Parathyroid adenoma (tissue), 2 donors: ENCODE data around the gene UBAP2.

Experiments used
- H2AFZ ChIP-seq: fragments of 300-600 bp; sonication (generic); one replicate; pipeline ENCODE4 v1.7.0; 2017; ENCODE audit warnings: antibody characterized with exemption, mild to moderate bottlenecking
- H3K27ac ChIP-seq: fragments of 300-600 bp; sonication (generic); one replicate; pipeline ENCODE4 v1.7.0; 2017
- H3K27me3 ChIP-seq: fragments of 300-600 bp; sonication (generic); one replicate; pipeline ENCODE4 v1.7.0; 2017; ENCODE audit warnings: low read length; ENCODE audit not compliant: control insufficient read depth, insufficient read depth
- H3K36me3 ChIP-seq: fragments of 300-600 bp; sonication (generic); one replicate; pipeline ENCODE4 v1.7.0; 2017; ENCODE audit warnings: low read length; ENCODE audit not compliant: control insufficient read depth, insufficient read depth
- H3K4me1 ChIP-seq: fragments of 300-600 bp; sonication (generic); one replicate; pipeline ENCODE4 v1.7.0; 2017; ENCODE audit warnings: control low read depth
- H3K4me2 ChIP-seq: fragments of 300-600 bp; sonication (generic); one replicate; pipeline ENCODE4 v1.7.0; 2017; ENCODE audit warnings: low read length
- H3K4me3 ChIP-seq: fragments of 300-600 bp; sonication (generic); one replicate; pipeline ENCODE4 v1.7.0; 2017; ENCODE audit warnings: low read depth, low read length
- H3K79me2 ChIP-seq: fragments of 300-600 bp; sonication (generic); one replicate; pipeline ENCODE4 v1.7.0; 2017; ENCODE audit warnings: control low read depth
- H3K9ac ChIP-seq: fragments of 300-600 bp; sonication (generic); one replicate; pipeline ENCODE4 v1.7.0; 2017; ENCODE audit warnings: mild to moderate bottlenecking
- H3K9me3 ChIP-seq: fragments of 300-600 bp; sonication (generic); one replicate; pipeline ENCODE4 v1.7.0; 2017; ENCODE audit warnings: low read length; ENCODE audit not compliant: control insufficient read depth
- CTCF ChIP-seq: fragments of 300-600 bp; sonication (generic); IDR thresholded peaks from one replicate; pipeline ENCODE4 v1.7.0; 2017; ENCODE audit warnings: antibody characterized with exemption, mild to moderate bottlenecking
- donor health status: primary hyperparathyroidism.

Gene UBAP2

GRCh38 chr9:33908114-33908513 is 140.6 kb downstream of the UBAP2 start:
- H3K4me3 ChIP-seq: no peak overlapping the region
- H3K27ac ChIP-seq: no peak overlapping the region
- H2AFZ ChIP-seq: no peak overlapping the region
- no peak for TF ChIP-seq CTCF
- H3K4me2 ChIP-seq: no peak overlapping the region
- no peaks in the 10 kb centered on the region for H3K9me3 ChIP-seq
- peaks cover 9% of the 10 kb centered on the region for H3K79me2 ChIP-seq
- peaks cover 4% of the 10 kb centered on the region for H3K4me1 ChIP-seq
- H3K9ac ChIP-seq: no peak overlapping the region
- no peaks in the 10 kb centered on the region for H3K27me3 ChIP-seq
- no peaks in the 10 kb centered on the region for H3K36me3 ChIP-seq

GRCh38 chr9:33907347-33907746 is 141.3 kb downstream of the UBAP2 start:
- no peak for TF ChIP-seq CTCF
- H3K4me3 ChIP-seq: no peak overlapping the region

GRCh38 chr9:33906769-33907168 is 141.9 kb downstream of the UBAP2 start:
- no peak for TF ChIP-seq CTCF
- peaks cover 4% of the 10 kb centered on the region for H3K4me1 ChIP-seq
- no peak overlapping the region for H3K4me3 ChIP-seq
- H3K36me3 ChIP-seq: no peaks in the 10 kb centered on the region
- H3K27ac ChIP-seq: no peak overlapping the region
- peaks cover 9% of the 10 kb centered on the region for H3K79me2 ChIP-seq
- no peak overlapping the region for H3K4me2 ChIP-seq
- H2AFZ ChIP-seq: no peak overlapping the region
- H3K9ac ChIP-seq: no peak overlapping the region
- H3K27me3 ChIP-seq: no peaks in the 10 kb centered on the region
- no peaks in the 10 kb centered on the region for H3K9me3 ChIP-seq

More at GRCh38 chr9:33907347-33907746, 141.3 kb downstream of the UBAP2 start:
- H3K36me3 ChIP-seq: no peaks in the 10 kb centered on the region
- H3K4me1 ChIP-seq: peaks cover 4% of the 10 kb centered on the region
- H3K27ac ChIP-seq: no peak overlapping the region
- no peaks in the 10 kb centered on the region for H3K9me3 ChIP-seq
- H2AFZ ChIP-seq: no peak overlapping the region
- H3K27me3 ChIP-seq: no peaks in the 10 kb centered on the region
- H3K79me2 ChIP-seq: peaks cover 9% of the 10 kb centered on the region
- H3K4me2 ChIP-seq: no peak overlapping the region
- no peak overlapping the region for H3K9ac ChIP-seq

- TF ChIP-seq CTCF: no peak
- no peaks in the 10 kb centered on the region for H3K27me3 ChIP-seq
- no peak overlapping the region for H3K9ac ChIP-seq
- H3K27ac ChIP-seq: no peak overlapping the region
- peaks cover 4% of the 10 kb centered on the region for H3K4me1 ChIP-seq
- H3K4me3 ChIP-seq: no peak overlapping the region
- peaks cover 9% of the 10 kb centered on the region for H3K79me2 ChIP-seq
- no peak overlapping the region for H3K4me2 ChIP-seq
- H2AFZ ChIP-seq: no peak overlapping the region
- H3K9me3 ChIP-seq: no peaks in the 10 kb centered on the region
- no peaks in the 10 kb centered on the region for H3K36me3 ChIP-seq
Measured at GRCh38 chr9:33905137-33905536, 143.6 kb downstream of the UBAP2 start.

DNA sequence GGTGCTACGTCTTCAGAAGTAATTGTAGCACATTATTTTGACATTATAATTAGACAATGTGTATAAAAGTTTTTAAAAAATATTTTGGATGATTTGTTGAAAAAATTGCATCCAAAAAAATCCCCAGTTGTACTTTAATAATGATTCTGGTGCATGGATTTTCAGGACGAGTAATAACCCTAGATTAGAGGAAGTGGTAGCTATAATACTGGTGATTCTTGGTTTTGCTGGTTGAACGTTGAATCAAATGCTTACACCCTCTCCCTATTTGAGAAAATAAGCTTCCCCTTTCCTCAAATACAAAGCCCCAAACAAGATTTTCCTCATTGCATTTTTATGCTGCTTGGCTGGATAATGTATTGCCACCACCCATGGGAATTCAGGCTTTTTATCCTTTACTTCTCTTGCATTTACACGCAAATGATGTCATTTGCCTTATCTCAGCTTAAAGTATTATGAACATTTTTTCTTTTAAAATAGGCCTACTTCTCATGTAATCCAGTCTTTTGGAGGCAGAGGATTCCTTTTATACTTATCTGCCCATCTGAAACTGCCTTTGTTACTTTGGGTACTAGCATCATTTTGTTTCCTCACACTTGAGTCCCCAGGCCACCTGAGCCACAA is 145.4 kb downstream of the UBAP2 start:
- Histone ChIP-seq H3K79me2 (peaks cover 3% of the 10 kb centered on the region), H3K4me1 (peaks cover 4% of the 10 kb centered on the region), H3K36me3 (no peaks in the 10 kb centered on the region), H3K27me3 (no peaks in the 10 kb centered on the region), H3K27ac (no peak overlapping the region), H3K9me3 (no peaks in the 10 kb centered on the region), H3K4me2 (no peak overlapping the region), H3K4me3 (no peak overlapping the region), H2AFZ (no peak overlapping the region), H3K9ac (no peak overlapping the region)
- no peak for TF ChIP-seq CTCF
